Pancreas (tissue), 10 donors: Measurements from ENCODE around the gene SOCS3. TPM values are rescaled to one million over a fixed set of nuclear protein-coding genes. Genes with fewer than 3 reads are reported as not detected.

ENCODE experiments used
- ATAC-seq, 4 donors: fragments of 200-7000 bp; cut with Tn5 transposase; one replicate each; pipeline versions ENCODE4 v1.8.0 to v1.9.1; 2020; ENCODE audit warnings: mild to moderate bottlenecking in 4 of 4, moderate library complexity in 4 of 4
- DNase-seq, 6 donors: peaks; one replicate each; pipeline ENCODE4 v3.0.0-alpha.2; 2020
- FAIRE-seq: peaks from 2 replicates; lab custom pipeline; 2012; peaks lifted over from hg19 to GRCh38; lab: Jason Lieb, UNC
- H3K27ac ChIP-seq, 4 donors: fragments of 200-600 bp; sonication (generic); 1 replicate in 3 of 4; 2 replicates in 1 of 4; pipeline versions ENCODE4 v1.5.0 to v1.8.0; 2020
- H3K27me3 ChIP-seq, 4 donors: fragments of 200-600 bp; one replicate each; pipeline ENCODE4 v1.8.0; 2021
- H3K36me3 ChIP-seq, 3 donors: fragments of 200-600 bp; sonication (generic) in 1 of 3; one replicate each; pipeline versions ENCODE4 v1.5.0 to v1.8.0; 2020 to 2021
- H3K4me1 ChIP-seq, 3 donors: fragments of 200-600 bp; one replicate each; pipeline ENCODE4 v1.8.0; 2021
- H3K4me3 ChIP-seq, 4 donors: fragments of 200-600 bp; sonication (generic) in 2 of 4; one replicate each; pipeline versions ENCODE4 v1.5.0 to v1.8.0; 2020 to 2021
- H3K9me3 ChIP-seq, 4 donors: fragments of 200-600 bp; one replicate each; pipeline ENCODE4 v1.8.0; 2021
- WGBS, 2 donors: extraction: QIAGEN DNeasy Blood & Tissue Kit; methylation state at CpG; one replicate each; pipeline ENCODE4 v1.1.7; 2013; 5-methylcytosine and 5-hydroxymethylcytosine counted together
- intact Hi-C, 3 donors: fragments of 100-400 bp; cut with DNase I; formaldehyde crosslinking; loops; one replicate each; pipeline versions ENCODE4 v1.11.1 to v1.14.2; 2022
- polyA plus RNA-seq, 2 donors: library from polyadenylated mRNA; stranded (reverse); fragments of 200-250 nt; gene quantifications; one replicate each; pipeline ENCODE4 v1.2.3, GENCODE V29; 2013
- total RNA-seq, 6 donors: library from RNA; stranded (reverse); fragmentation: NEBNext Ultra II Directional in 4 of 6; extraction: Animal tissue kit (Norgen Biotek cat#: 25700) in 4 of 6; gene quantifications; one replicate each; pipeline versions ENCODE4 v1.2.1 to v1.2.4, GENCODE V29; 2021 to 2023
- TF ChIP-seq, protein P1 (sequence below), 4 donors: fragments of 200-600 bp; sonication (generic) in 3 of 4; IDR thresholded peaks; one replicate each; pipeline versions ENCODE4 v1.5.0 to v1.8.0; 2021; ENCODE audit warnings: antibody characterized with exemption in 4 of 4
- donor health status: healthy with polysubstance abuse.
- donor health status: DM: no; HTN: no; CAD: no; lungs with moderate emphysema.
- donor health status: DM: no; HTN: no; CAD: no.
- donor health status: control.
- donor health status: control.
- donor health status: Bipolar disorder and iron deficiency.
- donor health status: DM: yes; HTN: yes; CAD: no.
- donor health status: DM: no; HTN: no; CAD: no.
- donor health status: DM: no; HTN: no; CAD: no.
- donor health status: DM: yes; HTN: yes; CAD: no.

SOCS3 gene
- total and polyA plus RNA-seq, 8 donors = 5.7 to 53.3 (median 22.8) TPM

DNA sequence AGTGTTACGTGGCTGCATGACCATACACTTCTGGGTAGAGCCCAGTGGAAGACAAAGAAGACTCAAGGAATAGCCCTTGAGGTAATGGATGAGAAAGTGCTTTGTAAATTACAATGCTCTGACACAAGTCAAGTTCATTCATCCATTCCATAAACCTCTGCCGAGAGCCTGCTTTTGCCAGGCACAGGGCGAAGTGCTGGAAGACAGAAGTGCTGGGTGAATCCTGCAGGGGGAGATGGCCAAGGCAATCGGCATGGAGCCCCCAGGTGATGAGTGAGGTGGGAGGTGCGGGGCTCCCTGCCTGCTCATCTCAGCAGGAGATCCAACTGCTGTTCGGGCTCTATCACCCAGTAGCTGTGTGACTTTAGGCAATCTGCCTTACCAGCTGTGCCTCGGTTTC is 2.8 kb upstream of the SOCS3 start:
- TF ChIP-seq, protein P1, sequence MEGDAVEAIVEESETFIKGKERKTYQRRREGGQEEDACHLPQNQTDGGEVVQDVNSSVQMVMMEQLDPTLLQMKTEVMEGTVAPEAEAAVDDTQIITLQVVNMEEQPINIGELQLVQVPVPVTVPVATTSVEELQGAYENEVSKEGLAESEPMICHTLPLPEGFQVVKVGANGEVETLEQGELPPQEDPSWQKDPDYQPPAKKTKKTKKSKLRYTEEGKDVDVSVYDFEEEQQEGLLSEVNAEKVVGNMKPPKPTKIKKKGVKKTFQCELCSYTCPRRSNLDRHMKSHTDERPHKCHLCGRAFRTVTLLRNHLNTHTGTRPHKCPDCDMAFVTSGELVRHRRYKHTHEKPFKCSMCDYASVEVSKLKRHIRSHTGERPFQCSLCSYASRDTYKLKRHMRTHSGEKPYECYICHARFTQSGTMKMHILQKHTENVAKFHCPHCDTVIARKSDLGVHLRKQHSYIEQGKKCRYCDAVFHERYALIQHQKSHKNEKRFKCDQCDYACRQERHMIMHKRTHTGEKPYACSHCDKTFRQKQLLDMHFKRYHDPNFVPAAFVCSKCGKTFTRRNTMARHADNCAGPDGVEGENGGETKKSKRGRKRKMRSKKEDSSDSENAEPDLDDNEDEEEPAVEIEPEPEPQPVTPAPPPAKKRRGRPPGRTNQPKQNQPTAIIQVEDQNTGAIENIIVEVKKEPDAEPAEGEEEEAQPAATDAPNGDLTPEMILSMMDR (IDR thresholded peaks at IDR 0.05) = no peak
- DNase-seq = no peak
- H3K27me3 ChIP-seq = no peaks in the 10 kb centered on the region
- FAIRE-seq = no peak
- no peaks in the 10 kb centered on the region for H3K36me3 ChIP-seq
- H3K4me1 ChIP-seq = peaks cover 0 to 6% (median 3%) of the 10 kb centered on the region in 3 donors
- H3K4me3 ChIP-seq = no peak overlapping the region
- no peak for ATAC-seq
- no peaks in the 10 kb centered on the region for H3K9me3 ChIP-seq
- intact Hi-C loops = loop anchor here in 2 of 3 donors (5.0 kb wide), 2 partner anchors 55 to 60 kb away; no protein-coding TSS in a partner anchor
- WGBS, 2 donors = 64 to 77% methylated on average over 7 of the region's 7 CpGs
- no peak overlapping the region for H3K27ac ChIP-seq

DNA sequence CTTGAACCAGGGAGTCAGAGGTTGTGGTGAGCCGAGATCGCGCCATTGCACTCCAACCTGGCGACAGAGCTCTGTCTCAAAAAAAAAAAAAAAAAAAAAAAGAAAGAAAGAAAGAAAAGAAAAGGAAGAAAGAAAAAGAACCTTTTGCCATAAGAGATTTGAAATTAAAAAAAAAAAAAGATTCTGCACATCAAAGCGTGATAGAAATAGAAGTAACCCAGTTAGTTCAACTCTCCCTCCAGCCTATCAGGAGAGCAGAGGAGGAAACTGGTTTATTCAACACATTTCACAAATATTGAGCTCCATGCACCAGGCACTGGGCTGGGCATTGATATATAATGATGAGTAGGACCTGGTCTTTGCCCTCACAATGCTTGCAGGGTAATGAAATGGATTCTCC is 2.4 kb upstream of the SOCS3 start:
- intact Hi-C loops = loop anchor here in 2 of 3 donors (5.0 kb wide), 2 partner anchors 55 to 60 kb away; no protein-coding TSS in a partner anchor
- FAIRE-seq (no peak), ATAC-seq (no peak), DNase-seq (no peak)
- H3K27me3 ChIP-seq = no peaks in the 10 kb centered on the region
- H3K4me3 ChIP-seq = no peak overlapping the region
- H3K36me3 ChIP-seq = no peaks in the 10 kb centered on the region
- TF ChIP-seq, protein P1 (IDR thresholded peaks at IDR 0.05) = no peak
- 96% methylated on average over 5 of the region's 5 CpGs for WGBS, 2 donors
- H3K27ac ChIP-seq = no peak overlapping the region
- H3K4me1 ChIP-seq = peaks cover under 1 to 8% (median 5%) of the 10 kb centered on the region in 3 donors
- no peaks in the 10 kb centered on the region for H3K9me3 ChIP-seq

DNA sequence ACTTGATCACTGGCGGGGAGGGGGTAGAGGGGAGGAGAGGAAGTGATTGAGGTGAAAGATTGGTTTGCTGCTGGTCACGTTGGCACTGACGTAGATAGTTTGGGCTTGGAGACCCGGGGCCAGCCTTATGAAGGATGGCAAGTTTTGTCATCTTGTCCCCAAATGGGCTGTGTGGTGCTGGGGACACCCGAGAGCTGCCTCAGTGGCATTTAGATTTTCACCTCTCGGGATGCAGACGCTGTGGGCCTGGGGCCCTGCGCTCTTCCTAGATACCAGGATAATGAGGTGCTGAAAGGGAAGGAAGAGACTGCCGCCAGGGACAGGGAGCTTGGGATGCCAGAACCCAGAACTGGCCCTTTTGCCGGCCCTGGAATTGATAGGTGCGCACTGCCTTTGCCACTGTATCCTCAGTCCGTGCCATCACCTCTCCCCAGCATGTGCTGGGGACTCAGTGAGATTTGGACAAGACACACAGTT is 1.4 kb upstream of the SOCS3 start:
- no peaks in the 10 kb centered on the region for H3K36me3 ChIP-seq
- intact Hi-C loops = loop anchor here in 2 of 3 donors (5.0 kb wide), 2 partner anchors 56 to 61 kb away; no protein-coding TSS in a partner anchor
- DNase-seq = no peak
- no peak for FAIRE-seq
- H3K4me3 ChIP-seq = no peak overlapping the region
- peaks cover 5 to 12% (median 6%) of the 10 kb centered on the region in 3 donors for H3K4me1 ChIP-seq
- ATAC-seq = no peak
- H3K27ac ChIP-seq = peak overlapping the region in 1 of 4 donors; percentile 91
- TF ChIP-seq, protein P1 (IDR thresholded peaks at IDR 0.05) = no peak
- no peaks in the 10 kb centered on the region for H3K27me3 ChIP-seq
- H3K9me3 ChIP-seq = no peaks in the 10 kb centered on the region
- WGBS, 2 donors = 45 to 49% methylated on average over 12 of the region's 12 CpGs

DNA sequence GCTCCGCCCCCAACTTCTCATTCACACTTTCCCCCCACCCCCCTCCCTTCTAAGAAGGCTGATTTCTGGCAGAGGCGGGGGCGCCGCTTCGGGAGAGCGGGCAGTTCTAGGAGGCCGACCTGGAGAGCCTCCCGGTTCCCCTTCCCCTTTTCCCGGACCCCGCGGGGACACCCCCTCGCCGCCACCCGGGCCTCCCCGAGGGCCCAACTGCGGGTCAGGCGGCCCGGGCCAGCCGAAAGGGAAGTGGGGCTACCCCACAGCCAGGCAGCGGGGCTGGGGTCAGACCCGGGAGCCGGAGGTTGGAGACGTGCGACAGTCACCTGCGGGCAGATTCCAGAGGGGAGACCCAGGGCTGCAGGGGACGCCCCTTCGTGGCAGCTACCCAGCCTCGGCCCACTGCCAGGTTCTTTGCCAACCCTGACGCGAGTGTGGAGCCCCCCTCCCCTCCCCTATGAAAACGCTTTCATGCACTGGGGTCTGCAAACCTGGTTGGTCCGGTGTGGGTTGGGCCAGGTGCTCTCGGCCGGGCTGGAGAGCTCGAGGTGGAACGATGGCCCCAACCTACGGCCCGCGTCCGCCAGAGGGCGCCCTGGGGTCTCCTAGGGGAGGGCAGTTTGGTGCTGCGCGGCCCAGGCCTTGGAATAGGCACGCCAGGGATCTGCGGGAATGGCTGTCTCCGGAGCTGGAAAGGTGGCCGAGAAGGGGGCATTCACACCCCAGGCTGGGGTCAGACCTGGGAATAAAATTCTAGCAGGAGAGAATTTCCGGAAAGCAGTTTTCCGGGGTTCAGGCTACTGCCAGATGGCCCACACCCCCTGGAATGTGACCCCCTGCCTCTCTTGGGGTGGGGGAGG is 721 bp upstream of the SOCS3 start:
- peak overlapping the region; percentile 21 to 95 (median 36) for H3K4me3 ChIP-seq
- no peaks in the 10 kb centered on the region for H3K36me3 ChIP-seq
- FAIRE-seq (no peak), ATAC-seq (peak; percentile 78 to 84 (median 82)), DNase-seq (peak; percentile 92 to 100 (median 96))
- WGBS, 2 donors = 1 to 2% methylated on average over 33 to 49 of the region's 49 CpGs
- intact Hi-C loops = loop anchor here in 2 of 3 donors (5.0 kb wide), 2 partner anchors 57 to 62 kb away; no protein-coding TSS in a partner anchor
- TF ChIP-seq, protein P1 (IDR thresholded peaks at IDR 0.05) = peak; percentile 83 to 93 (median 88)
- H3K4me1 ChIP-seq = peaks cover 5 to 19% (median 6%) of the 10 kb centered on the region in 3 donors
- no peaks in the 10 kb centered on the region for H3K27me3 ChIP-seq
- peak overlapping the region; percentile 43 to 94 (median 82) for H3K27ac ChIP-seq
- no peaks in the 10 kb centered on the region for H3K9me3 ChIP-seq
